ENCODE data around the gene DTX3L.
"Not testable (repeated sequence)": the region's sequence is repeated elsewhere in the genome, so short reads cannot be mapped to it uniquely, and the experiment has no call there.

DTX3L gene

GRCh38 chr3:122562923-122563716 lies 1.0 kb upstream of the DTX3L start:
- DNase-seq (ENCODE audit: low read depth in 2 of 2) = no peak

GRCh38 chr3:122563717-122564025 lies 467 bp upstream of the DTX3L start:
- DNase-seq (ENCODE audit: low read depth in 2 of 2) = peak in 1 of 2 donors; percentile 11

GRCh38 chr3:122568131-122568530 lies 4.0 kb downstream of the DTX3L start:
- not testable (repeated sequence) for DNase-seq (ENCODE audit: low read depth in 2 of 2)

- no peak for DNase-seq (ENCODE audit: low read depth in 2 of 2)
These were observed 4.6 kb downstream of the DTX3L start for GRCh38 chr3:122568755-122569154.

- DNase-seq (ENCODE audit: low read depth in 2 of 2) = peak; percentile 6 to 10
These were observed 8.8 kb downstream of the DTX3L start for GRCh38 chr3:122572940-122573412.

- DNase-seq (ENCODE audit: low read depth in 2 of 2) = peak; percentile 25 to 38
These were observed 12.2 kb downstream of the DTX3L start for GRCh38 chr3:122576174-122576940.

- peak; percentile 9 to 13 for DNase-seq (ENCODE audit: low read depth in 2 of 2)
These were observed 13.4 kb downstream of the DTX3L start, which contains the start of gene PARP15 for GRCh38 chr3:122577409-122578031. Gene PARP15 (plus strand): TSS chr3:122577650. CDS start chr3:122577668, 18 bp downstream.

GRCh38 chr3:122578069-122578740 lies 14.1 kb downstream of the DTX3L start:
- DNase-seq (ENCODE audit: low read depth in 2 of 2) = no peak

- no peak for DNase-seq (ENCODE audit: low read depth in 2 of 2)
These were observed 16.3 kb downstream of the DTX3L start for GRCh38 chr3:122580470-122580869.

GRCh38 chr3:122581622-122582021 lies 17.5 kb downstream of the DTX3L start:
- DNase-seq (ENCODE audit: low read depth in 2 of 2) = no peak

GRCh38 chr3:122582390-122582789 lies 18.3 kb downstream of the DTX3L start:
- no peak for DNase-seq (ENCODE audit: low read depth in 2 of 2)

- DNase-seq (ENCODE audit: low read depth in 2 of 2) = no peak
These were observed 22.0 kb downstream of the DTX3L start for GRCh38 chr3:122586098-122586497.

GRCh38 chr3:122586773-122587485 lies 22.8 kb downstream of the DTX3L start:
- no peak for DNase-seq (ENCODE audit: low read depth in 2 of 2)

- no peak for DNase-seq (ENCODE audit: low read depth in 2 of 2)
These were observed 23.4 kb downstream of the DTX3L start for GRCh38 chr3:122587572-122587971.

- DNase-seq (ENCODE audit: low read depth in 2 of 2) = no peak
These were observed 25.2 kb downstream of the DTX3L start for GRCh38 chr3:122589297-122589696.

- DNase-seq (ENCODE audit: low read depth in 2 of 2) = no peak
These were observed 26.5 kb downstream of the DTX3L start for GRCh38 chr3:122590610-122591009.

- no peak for DNase-seq (ENCODE audit: low read depth in 2 of 2)
These were observed 29.9 kb downstream of the DTX3L start for GRCh38 chr3:122594025-122594424.

GRCh38 chr3:122598151-122598550 lies 34.0 kb downstream of the DTX3L start:
- no peak for DNase-seq (ENCODE audit: low read depth in 2 of 2)

- DNase-seq (ENCODE audit: low read depth in 2 of 2) = no peak
These were observed 34.4 kb downstream of the DTX3L start for GRCh38 chr3:122598556-122598955.

- no peak for DNase-seq (ENCODE audit: low read depth in 2 of 2)
These were observed 38.0 kb downstream of the DTX3L start for GRCh38 chr3:122602011-122602710.

GRCh38 chr3:122603056-122603455 lies 38.9 kb downstream of the DTX3L start:
- no peak for DNase-seq (ENCODE audit: low read depth in 2 of 2)

Data from stimulated activated CD4-positive, alpha-beta T cell treated with anti-CD3 and anti-CD28 coated beads, Interleukin-15, amount 100 ng/mL, for 48 hours (primary cell).